B cell (primary cell): ENCODE results near the gene PTPN7. TPM values are rescaled to one million over a fixed set of nuclear protein-coding genes. Genes with fewer than 3 reads are reported as not detected.

Experiments
- ATAC-seq: fragments of 200-7000 bp; cut with Tn5 transposase; one replicate; pipeline ENCODE4 v1.10.0; 2021; ENCODE audit warnings: low read depth, mild to moderate bottlenecking, moderate number of reproducible peaks, moderate library complexity
- CTCF ChIA-PET: fragments of 350-600 bp; sonication (Branson Sonifier 250); formaldehyde crosslinking; loops from one replicate; lab custom pipeline; 2021; ENCODE audit warnings: antibody characterized with exemption, inconsistent platforms; lab: Charles Lee
- POLR2A ChIA-PET: fragments of 350-600 bp; sonication (Branson Sonifier 250); formaldehyde crosslinking; loops from one replicate; lab custom pipeline; 2021; ENCODE audit warnings: antibody characterized with exemption; lab: Charles Lee
- DNase-seq: peaks from one replicate; pipeline ENCODE4 v3.0.0; 2013
- H2AFZ ChIP-seq: 2 replicates; pipeline ENCODE4 v1.6.1; 2012; ENCODE audit warnings: mild to moderate bottlenecking, low read depth, low read length; ENCODE audit not compliant: insufficient read depth, poor library complexity, severe bottlenecking
- H3K27ac ChIP-seq, 2 donors: 1 replicate in 1 of 2; 2 replicates in 1 of 2; pipeline ENCODE4 v1.5.1; 2012 to 2013; ENCODE audit warnings: low read length in 2 of 2, mild to moderate bottlenecking in 2 of 2, moderate library complexity in 1 of 2
- H3K27me3 ChIP-seq, 4 experiments: fragments of 200-600 bp in 1 of 4; sonication (generic) in 1 of 4; replicated peaks in 1 of 4; 1 replicate in 2 of 4; 2 replicates in 2 of 4; pipeline versions ENCODE4 v1.6.1 to v1.7.0; 2013 to 2016; ENCODE audit warnings: low read length in 3 of 4, mild to moderate bottlenecking in 2 of 4, mixed read lengths in 1 of 4, moderate library complexity in 1 of 4; ENCODE audit not compliant: insufficient read depth in 4 of 4, control insufficient read depth in 3 of 4; ENCODE audit errors: control extremely low read depth in 1 of 4
- H3K36me3 ChIP-seq, 2 experiments: replicated peaks in 1 of 2; 1 replicate in 1 of 2; 2 replicates in 1 of 2; pipeline versions ENCODE4 v1.6.1 to v1.7.1; 2013; ENCODE audit warnings: low read length in 1 of 2; ENCODE audit not compliant: insufficient read depth in 2 of 2, control insufficient read depth in 1 of 2; ENCODE audit errors: control extremely low read depth in 1 of 2, extremely low read depth in 1 of 2
- H3K4me1 ChIP-seq, 2 donors: fragments of 200-600 bp in 1 of 2; sonication (generic) in 1 of 2; 1 replicate in 1 of 2; 2 replicates in 1 of 2; pipeline versions ENCODE4 v1.5.1 to v1.6.1; 2013 to 2017; ENCODE audit warnings: low read length in 2 of 2; ENCODE audit not compliant: control insufficient read depth in 2 of 2, insufficient read depth in 2 of 2
- H3K4me2 ChIP-seq: replicated peaks from 2 replicates; pipeline ENCODE3; 2012; ENCODE audit warnings: mild to moderate bottlenecking, low read depth, low read length; ENCODE audit not compliant: poor library complexity, severe bottlenecking
- H3K4me3 ChIP-seq, 5 experiments: fragments of 200-600 bp in 1 of 5; sonication (generic) in 1 of 5; 1 replicate in 3 of 5; 2 replicates in 2 of 5; pipeline versions ENCODE4 v1.5.1 to v1.7.0; 2011 to 2016; ENCODE audit warnings: low read length in 4 of 5, mild to moderate bottlenecking in 4 of 5, low read depth in 2 of 5, control low read depth in 1 of 5, moderate library complexity in 1 of 5; ENCODE audit not compliant: insufficient read depth in 1 of 5; ENCODE audit errors: control extremely low read depth in 1 of 5, extremely low read depth in 1 of 5
- H3K79me2 ChIP-seq: fragments of 200-600 bp; sonication (generic); one replicate; pipeline ENCODE4 v1.6.0; 2016; ENCODE audit warnings: low read length; ENCODE audit not compliant: control insufficient read depth, insufficient read depth
- H3K9ac ChIP-seq: fragments of 200-600 bp; sonication (generic); 2 replicates; pipeline ENCODE4 v1.6.1; 2017; ENCODE audit warnings: mild to moderate bottlenecking, low read length, moderate library complexity
- H3K9me3 ChIP-seq, 3 donors: one replicate each; pipeline versions ENCODE4 v1.6.1 to v1.7.1; 2013; ENCODE audit warnings: low read length in 2 of 3; ENCODE audit not compliant: control insufficient read depth in 2 of 3, insufficient read depth in 1 of 3; ENCODE audit errors: control extremely low read depth in 1 of 3
- H4K20me1 ChIP-seq: 2 replicates; pipeline ENCODE4 v1.6.0; 2012; ENCODE audit warnings: mild to moderate bottlenecking, low read length; ENCODE audit not compliant: insufficient read depth, control insufficient read depth, poor library complexity, severe bottlenecking
- H3K27ac Mint-ChIP-seq: one replicate; pipeline ENCODE4 v1.8.0; 2021; ENCODE audit warnings: mixed read lengths
- H3K27me3 Mint-ChIP-seq: one replicate; pipeline ENCODE4 v1.8.0; 2021; ENCODE audit warnings: mixed read lengths
- H3K4me1 Mint-ChIP-seq: one replicate; pipeline ENCODE4 v1.8.0; 2021; ENCODE audit warnings: mixed read lengths
- H3K4me3 Mint-ChIP-seq: one replicate; pipeline ENCODE4 v1.8.0; 2021; ENCODE audit warnings: mixed read lengths
- H3K9me3 Mint-ChIP-seq: one replicate; pipeline ENCODE4 v1.8.0; 2022; ENCODE audit warnings: mixed read lengths; ENCODE audit not compliant: insufficient read depth
- EZH2 ChIP-seq: IDR thresholded peaks from 2 replicates; pipeline ENCODE4 v1.6.1; 2012; ENCODE audit warnings: borderline replicate concordance, low read depth, mild to moderate bottlenecking, moderate library complexity, low read length; ENCODE audit not compliant: insufficient read depth, poor library complexity, severe bottlenecking
- WGBS: methylation state at CpG from one replicate; pipeline ENCODE4 v1.1.5; 2013; ENCODE audit warnings: missing lambda C conversion rate; ENCODE audit not compliant: insufficient coverage; 5-methylcytosine and 5-hydroxymethylcytosine counted together
- intact Hi-C: fragments of 100-400 bp; cut with micrococcal nuclease; formaldehyde crosslinking; loops from one replicate; pipeline ENCODE4 v1.10.0; 2022
- polyA plus RNA-seq: library from polyadenylated mRNA; depleted of rRNA; stranded (reverse); fragments of >200 nt; gene quantifications from 2 replicates; pipeline ENCODE4 v1.2.3, GENCODE V29; 2012
- total RNA-seq, 2 donors: library from RNA; stranded (reverse); fragments of 120-200 nt in 1 of 2; gene quantifications; 1 replicate in 1 of 2; 2 replicates in 1 of 2; pipeline versions ENCODE4 v1.2.3 to v1.2.4, GENCODE V29; 2013 to 2022
- TF ChIP-seq, protein P1 (sequence below): fragments of 200-600 bp; IDR thresholded peaks from one replicate; pipeline ENCODE4 v1.8.0; 2022; ENCODE audit warnings: antibody characterized with exemption, mild to moderate bottlenecking

PTPN7 gene
- total and polyA plus RNA-seq, 2 donors (not counting 1 experiment from before 2014, with no cell fraction given): 16.0 to 37.5 TPM

DNA sequence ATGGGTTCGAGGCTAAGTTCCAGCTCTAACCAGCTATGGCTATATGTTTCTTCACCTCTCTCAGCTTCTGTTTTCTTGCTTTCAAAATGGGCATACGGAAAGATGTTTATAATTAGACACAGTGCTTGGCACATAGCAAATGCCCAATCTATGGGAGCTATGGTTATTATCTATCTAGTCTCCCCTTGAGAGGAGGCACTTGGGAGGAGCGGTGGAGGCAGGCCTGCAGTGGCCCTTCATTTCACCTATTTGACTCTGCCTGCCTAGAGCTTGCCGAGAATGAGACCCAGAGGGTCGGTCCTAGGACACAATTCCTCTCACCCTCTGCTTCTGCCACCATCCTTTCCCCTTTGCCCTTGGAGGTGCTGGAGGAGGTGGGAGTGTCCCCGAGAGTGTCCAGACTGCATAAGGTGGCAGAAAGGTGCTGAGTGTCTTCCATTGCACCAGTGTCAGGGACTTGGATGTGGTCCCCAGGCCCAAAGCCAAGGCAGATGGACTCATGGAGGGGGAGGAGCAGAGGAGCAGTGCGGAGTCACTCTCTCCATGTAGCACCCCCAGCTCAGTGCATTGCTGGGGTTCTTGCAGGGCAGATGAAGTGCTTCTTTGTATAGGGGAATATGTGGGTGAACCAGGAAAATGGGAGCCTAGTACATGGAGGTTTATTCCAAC, 42.2 kb upstream of the PTPN7 start:
- ChIA-PET CTCF (interaction anchor here (1.1 to 1.3 kb wide), 2 partner anchors 10 to 48 kb away, joined by 3 to 8 read pairs; partner anchors contain the start of gene LGR6), POLR2A (no interaction called here)
- WGBS: 100% methylated on average over 1 of the region's 7 CpGs
- DNase-seq (no peak), ATAC-seq (no peak)
- H3K27ac Mint-ChIP-seq: no peak overlapping the region
- Histone ChIP-seq H3K9me3 (no peaks in the 10 kb centered on the region), H3K36me3 (no peaks in the 10 kb centered on the region), H4K20me1 (no peaks in the 10 kb centered on the region), H3K79me2 (no peaks in the 10 kb centered on the region), H3K27me3 (peaks cover 0 to 22% (median 3%) of the 10 kb centered on the region in 4 experiments), H2AFZ (no peak overlapping the region), H3K4me3 (no peak overlapping the region), H3K27ac (no peak overlapping the region), H3K4me1 (peaks cover 5 to 7% of the 10 kb centered on the region in 2 donors), H3K9ac (no peak overlapping the region), H3K4me2 (no peak overlapping the region)
- peaks cover 19% of the 10 kb centered on the region for H3K27me3 Mint-ChIP-seq
- intact Hi-C loops: no loop called here
- H3K4me3 Mint-ChIP-seq: no peak overlapping the region
- peaks cover 10% of the 10 kb centered on the region for H3K4me1 Mint-ChIP-seq
- H3K9me3 Mint-ChIP-seq: no peaks in the 10 kb centered on the region
- TF ChIP-seq, protein P1, sequence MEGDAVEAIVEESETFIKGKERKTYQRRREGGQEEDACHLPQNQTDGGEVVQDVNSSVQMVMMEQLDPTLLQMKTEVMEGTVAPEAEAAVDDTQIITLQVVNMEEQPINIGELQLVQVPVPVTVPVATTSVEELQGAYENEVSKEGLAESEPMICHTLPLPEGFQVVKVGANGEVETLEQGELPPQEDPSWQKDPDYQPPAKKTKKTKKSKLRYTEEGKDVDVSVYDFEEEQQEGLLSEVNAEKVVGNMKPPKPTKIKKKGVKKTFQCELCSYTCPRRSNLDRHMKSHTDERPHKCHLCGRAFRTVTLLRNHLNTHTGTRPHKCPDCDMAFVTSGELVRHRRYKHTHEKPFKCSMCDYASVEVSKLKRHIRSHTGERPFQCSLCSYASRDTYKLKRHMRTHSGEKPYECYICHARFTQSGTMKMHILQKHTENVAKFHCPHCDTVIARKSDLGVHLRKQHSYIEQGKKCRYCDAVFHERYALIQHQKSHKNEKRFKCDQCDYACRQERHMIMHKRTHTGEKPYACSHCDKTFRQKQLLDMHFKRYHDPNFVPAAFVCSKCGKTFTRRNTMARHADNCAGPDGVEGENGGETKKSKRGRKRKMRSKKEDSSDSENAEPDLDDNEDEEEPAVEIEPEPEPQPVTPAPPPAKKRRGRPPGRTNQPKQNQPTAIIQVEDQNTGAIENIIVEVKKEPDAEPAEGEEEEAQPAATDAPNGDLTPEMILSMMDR: no peak
- TF ChIP-seq EZH2: no peak

DNA sequence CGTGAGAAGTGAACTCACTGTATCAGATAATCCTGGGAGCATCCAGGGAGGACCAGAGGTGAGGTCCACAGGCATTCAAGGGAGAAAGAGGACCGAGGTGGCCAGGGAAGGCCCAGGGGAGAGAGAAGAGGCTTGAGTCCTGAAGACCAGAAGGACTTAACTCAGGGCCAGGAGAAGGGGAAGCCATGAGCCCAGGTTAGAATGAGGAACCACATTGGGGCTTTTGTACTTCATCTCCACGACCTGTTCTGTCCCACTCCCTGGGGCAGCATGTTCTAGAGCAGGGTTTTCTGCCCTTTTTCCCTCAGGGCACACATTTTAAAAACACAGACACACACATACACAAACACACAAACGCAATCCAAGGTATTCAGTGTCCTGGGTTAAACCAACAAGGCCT, 41.6 kb upstream of the PTPN7 start:
- H3K27ac ChIP-seq: no peak overlapping the region
- peaks cover 5 to 7% of the 10 kb centered on the region in 2 donors for H3K4me1 ChIP-seq
- Mint-ChIP-seq H3K9me3 (no peaks in the 10 kb centered on the region), H3K27ac (no peak overlapping the region), H3K27me3 (peaks cover 26% of the 10 kb centered on the region), H3K4me1 (peaks cover 10% of the 10 kb centered on the region), H3K4me3 (no peak overlapping the region)
- no peak overlapping the region for H3K9ac ChIP-seq
- intact Hi-C loops: no loop called here
- H3K79me2 ChIP-seq: no peaks in the 10 kb centered on the region
- no peak for ATAC-seq
- no peak overlapping the region for H3K4me2 ChIP-seq
- H4K20me1 ChIP-seq: no peaks in the 10 kb centered on the region
- no peak overlapping the region for H2AFZ ChIP-seq
- no peak for DNase-seq
- peaks cover 0 to 18% (median 3%) of the 10 kb centered on the region in 4 experiments for H3K27me3 ChIP-seq
- no peaks in the 10 kb centered on the region for H3K9me3 ChIP-seq
- no peak overlapping the region for H3K4me3 ChIP-seq
- no peak for TF ChIP-seq EZH2
- TF ChIP-seq, protein P1: no peak
- ChIA-PET POLR2A (no interaction called here), CTCF (interaction anchor here (0.9 to 1.3 kb wide), 4 partner anchors 9 to 47 kb away, joined by 3 to 8 read pairs (median 4); partner anchors contain the start of gene LGR6)
- H3K36me3 ChIP-seq: no peaks in the 10 kb centered on the region
- 61% methylated on average over 4 of the region's 4 CpGs for WGBS
